Stimulated activated CD8-positive, alpha-beta memory T cell treated with anti-CD3 and anti-CD28 coated beads, Interleukin-12 subunit alpha, Interleukin-12 subunit beta, amount 100 ng/mL, for 24 hours (primary cell): ENCODE results near the gene TSPAN5.

Source experiments
- DNase-seq: peaks from one replicate; pipeline ENCODE4 v3.0.0-alpha.2; 2020; ENCODE audit errors: extremely low read depth

TSPAN5 gene

DNA sequence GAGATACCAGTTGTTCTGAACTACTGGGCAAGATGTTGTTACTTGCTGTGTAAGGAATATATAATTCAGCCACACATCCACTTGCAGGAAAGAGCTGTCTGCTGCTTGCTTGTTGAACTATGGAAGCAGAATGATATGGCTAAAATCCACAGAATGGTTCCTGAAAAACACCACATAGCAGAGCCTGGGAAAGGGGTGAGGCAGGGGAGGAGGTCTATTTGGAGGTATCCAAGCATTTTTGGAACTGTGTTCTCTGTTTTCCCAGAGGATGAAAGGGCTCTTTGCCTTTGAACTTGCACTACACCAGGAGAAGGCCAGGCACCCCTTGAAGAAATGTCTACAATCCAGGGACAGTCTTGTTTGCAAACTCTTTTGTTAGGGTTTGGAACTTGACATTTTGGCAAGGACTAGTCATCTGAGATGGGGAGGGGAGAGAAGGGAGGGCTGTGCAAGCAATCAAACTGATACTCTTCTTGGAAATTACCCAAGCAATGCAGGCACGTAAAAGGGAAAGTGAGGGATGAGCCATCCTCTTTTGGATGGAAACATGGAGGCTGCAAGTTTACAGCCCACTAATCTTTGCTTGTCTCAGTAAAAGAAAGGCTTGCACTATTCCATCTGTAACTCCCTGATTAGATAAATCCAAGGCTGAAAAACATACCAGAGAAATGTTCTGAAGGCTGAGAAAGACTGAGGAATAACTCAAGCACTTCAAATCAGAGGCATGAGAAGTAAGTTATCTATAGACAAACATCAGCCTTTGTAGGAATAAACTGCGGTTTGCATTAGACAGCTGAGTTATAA lies 141.0 kb downstream of the TSPAN5 start:
- DNase-seq, result no peak

DNA sequence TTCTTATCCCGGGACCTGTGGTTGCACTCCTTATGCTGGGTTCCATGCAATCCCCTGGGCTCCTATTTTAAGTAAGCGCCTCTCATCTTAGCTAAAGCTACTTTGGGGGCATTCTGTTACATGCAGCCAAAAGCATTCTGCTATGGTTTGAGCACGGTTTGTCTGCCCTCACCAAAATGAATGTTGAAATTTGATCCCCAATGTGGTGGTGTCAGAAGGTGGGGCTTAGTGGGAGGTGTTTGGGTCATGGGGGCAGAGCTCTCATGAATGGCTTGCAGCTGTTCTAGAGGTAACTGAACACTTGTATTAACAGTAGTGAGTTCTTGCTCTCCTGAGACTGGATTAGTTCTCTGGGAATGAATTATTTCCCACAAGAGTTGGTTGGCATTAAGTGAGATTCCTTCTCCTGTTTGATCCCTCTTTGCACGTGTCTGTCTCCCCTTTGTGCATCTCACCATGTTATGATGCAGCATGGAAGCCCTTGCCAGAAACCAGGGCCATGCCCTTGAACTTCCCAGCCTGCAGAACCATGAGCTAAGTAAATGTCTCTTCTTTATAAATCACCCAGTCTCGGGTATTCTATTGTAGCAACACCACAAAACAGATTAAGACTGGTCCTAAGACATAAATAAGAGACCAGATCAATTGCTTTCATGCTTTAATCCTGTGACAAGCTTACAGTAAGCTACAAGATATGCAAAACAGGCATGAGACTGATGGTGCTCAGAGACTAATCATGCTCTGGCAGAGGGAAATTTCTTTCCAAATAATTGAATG lies 141.8 kb downstream of the TSPAN5 start:
- DNase-seq, result no peak

DNA sequence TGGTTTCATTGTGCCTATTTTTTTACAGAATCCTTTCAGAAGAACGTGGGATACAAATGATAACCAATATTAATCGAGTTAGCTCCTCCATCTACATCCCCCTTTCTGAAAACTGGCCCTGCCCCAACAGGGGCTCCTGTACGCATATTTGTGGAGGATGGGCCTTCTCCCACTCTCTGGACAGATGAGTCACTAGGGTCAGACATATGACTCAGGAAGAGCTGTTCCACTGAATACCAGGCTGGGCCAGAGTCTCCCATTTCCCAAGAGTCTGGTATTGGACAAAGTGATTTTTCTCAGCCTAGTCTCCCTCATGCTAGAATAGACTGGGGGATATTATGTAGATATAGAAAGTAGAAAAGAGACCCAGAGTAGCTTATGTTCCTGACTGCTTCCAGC lies 142.4 kb downstream of the TSPAN5 start:
- DNase-seq, result no peak

DNA sequence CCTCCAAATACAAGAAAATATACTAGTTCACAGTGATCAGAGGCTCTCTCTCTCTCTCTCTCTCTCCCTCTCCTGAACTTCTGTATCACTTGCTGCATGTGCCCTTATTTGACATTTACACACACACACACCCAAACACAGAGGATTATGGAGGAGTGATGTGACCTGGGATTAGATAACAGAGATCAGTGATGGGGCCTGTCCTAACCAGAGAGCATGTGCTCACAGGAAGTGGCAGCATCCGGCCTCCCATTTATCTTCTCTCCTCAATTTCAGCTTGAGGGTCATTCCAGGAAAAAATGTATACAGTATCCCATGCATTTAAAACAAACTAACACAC lies 143.0 kb downstream of the TSPAN5 start:
- DNase-seq, result no peak

DNA sequence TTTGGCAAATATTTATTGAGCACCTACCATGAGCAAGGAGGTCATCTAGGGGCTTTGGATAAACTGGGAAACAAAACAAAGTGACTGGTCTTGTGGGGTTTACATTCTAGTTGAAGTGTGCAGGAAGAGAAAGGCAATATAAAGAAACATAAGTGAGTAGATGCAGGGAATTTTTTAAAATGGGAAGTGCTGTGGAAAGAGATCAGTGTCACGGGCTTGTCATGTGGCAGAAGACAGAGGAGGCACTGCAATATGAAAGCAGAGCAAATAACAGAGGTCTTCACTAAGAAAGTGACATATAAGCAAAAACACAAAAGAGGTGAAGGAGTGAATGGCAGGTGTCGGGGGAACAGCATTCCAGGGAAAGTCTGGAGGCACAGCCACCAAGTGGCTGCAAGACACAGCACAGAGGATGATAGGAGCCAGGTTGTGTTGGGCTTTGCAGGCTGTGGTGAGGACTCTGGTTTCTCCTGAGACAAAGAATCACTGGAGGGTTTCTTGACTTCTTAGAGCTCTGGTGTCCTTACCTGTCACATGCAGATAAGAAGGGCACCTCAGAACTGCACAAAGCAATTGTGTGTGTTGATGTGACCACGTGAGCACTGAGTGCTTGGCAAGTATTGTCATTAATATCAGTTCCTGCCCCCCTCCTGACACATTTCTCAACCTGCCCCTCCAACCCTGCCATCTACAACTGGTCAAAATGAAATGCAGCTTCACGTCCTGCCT lies 143.5 kb downstream of the TSPAN5 start:
- no peak for DNase-seq

DNA sequence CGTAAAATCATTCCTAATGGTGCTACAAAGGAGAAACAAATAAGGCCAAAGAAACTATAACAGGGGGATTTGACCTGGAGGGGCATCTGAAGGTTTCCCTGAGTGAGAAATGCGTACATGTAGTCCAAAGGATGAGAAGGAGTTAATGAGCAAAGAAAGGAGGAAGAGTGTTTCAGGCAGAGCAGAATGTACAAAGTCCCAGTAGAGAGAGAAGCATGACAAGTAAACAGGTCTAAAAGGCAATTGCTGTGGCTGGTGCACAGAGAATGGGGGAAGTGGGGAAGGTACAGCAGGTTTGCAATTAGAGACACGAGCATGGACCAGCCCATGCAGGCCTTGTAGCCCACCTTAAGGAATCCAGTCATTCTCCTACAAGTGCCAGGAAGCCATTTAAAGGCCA lies 145.5 kb downstream of the TSPAN5 start:
- no peak for DNase-seq

DNA sequence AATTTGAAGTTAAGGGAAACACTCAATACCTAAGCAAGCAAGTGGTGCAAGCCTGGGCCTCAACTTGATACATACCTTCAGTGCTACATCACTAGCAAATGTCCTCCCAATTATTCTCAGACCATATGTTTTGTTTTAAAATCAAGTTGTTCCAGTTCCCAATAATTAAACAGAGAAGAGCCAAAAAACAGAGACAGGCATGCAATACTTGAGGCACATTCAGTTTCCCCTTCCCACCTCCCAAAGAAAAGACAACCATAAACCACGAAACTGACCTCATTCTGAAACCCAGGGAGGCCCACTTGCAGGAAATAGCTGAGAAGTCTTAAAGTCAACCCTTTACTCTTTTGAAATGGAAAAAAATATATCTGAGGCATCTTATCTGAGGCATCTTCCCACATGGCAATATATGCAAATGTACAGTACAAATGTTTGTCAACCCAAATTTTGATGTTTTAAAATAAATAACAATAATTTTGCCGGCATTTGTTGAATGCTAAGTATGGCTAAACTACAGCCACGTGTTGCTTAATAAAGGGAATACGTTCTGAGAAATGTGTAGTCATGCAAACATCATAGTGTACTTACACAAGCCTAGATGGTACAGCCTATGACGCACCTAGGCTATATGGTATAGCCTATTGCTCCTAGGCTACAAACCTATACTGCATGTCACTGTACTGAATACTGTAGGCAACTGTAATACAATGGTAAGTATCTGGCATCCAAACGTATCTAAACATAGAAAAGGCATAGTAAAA lies 147.5 kb downstream of the TSPAN5 start:
- DNase-seq, result no peak

DNA sequence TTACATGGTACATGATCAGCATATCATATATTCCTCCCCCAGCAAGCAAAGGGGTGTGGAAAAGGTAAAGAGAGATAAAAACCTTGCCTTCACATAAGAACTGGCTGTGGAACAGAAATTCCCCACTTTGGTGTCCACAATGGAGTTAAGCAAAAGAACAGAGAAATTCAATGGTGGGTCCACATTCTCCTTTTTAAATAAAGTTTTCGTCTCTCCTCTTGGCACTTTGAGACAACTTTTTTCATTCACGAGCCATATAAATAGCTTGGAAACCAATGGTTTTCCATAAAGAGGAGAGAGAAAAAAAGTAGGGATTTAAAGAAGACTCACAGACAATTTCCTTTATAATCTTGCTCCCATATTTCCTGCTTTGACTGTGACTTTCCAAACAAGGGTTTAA lies 148.1 kb downstream of the TSPAN5 start:
- DNase-seq, result no peak

DNA sequence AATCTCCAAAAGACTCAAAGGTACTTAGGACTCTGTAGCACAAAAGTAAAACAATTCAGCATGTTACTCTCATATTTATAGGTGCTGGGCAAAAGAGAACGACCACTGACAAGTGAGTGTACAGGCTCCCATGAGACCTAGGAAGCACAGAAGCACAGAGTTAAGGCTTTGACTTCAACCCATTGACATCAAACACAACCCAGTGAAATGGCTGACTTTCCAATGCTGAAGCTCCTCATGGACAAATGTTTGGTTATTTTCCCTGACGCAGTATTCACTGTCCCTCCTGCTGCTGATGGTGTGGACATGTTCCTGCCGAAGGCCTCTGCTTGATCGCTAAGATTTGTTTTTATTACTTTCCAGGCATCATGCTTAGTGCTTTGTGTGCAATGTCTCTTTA lies 148.7 kb downstream of the TSPAN5 start:
- no peak for DNase-seq

DNA sequence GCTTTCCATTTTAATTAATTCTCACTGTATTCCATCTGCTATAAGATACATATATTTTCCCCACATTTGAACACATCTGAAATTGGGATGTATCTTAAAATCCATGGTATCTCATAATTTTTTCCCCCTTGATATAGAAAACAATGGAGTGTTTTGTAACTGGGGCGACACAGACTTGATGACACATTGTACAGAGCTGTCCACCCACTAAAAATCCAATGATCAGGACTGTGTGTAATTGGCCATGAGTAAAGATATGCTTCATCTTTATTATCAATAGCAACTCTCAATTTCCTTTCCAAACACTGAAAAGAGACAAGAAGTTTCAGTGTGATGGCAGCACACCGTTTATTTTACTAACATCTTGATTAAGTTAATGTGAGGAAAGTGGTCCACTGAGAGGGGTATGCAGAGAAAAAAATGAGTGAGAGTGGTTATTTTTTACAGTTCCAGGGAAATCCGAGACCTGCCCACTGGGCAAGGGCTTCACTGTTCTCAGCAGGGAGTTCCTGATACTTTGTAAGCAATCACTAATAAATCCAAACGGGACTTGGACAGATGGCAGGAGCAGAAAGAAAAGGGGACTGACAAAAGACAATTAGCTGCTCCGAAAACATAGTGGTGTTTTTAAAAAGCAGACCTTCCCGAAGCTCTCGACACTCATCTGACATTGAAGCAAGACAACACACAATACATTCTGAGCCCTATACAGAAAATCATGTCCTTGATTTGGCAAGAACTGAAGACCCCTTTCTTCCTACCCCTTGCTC lies 149.4 kb downstream of the TSPAN5 start:
- no peak for DNase-seq

DNA sequence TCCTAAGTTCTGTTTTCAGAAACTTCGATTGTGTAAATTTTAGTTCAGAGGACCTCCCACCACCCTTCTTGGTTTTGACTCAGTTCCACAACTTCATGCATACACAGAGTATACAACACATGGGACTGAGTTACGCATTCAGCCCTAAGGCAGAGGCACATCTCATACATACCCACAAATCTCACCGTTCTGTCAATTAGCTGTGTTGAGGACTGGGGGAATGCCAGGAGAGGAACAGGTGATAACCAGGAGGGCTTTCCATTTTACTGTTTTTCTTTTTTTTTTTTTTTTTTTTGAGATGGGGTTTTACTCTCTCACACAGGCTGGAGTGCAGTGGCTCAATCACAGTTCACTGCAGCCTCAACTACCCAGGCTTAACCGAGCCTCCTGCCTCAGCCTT lies 150.2 kb downstream of the TSPAN5 start:
- DNase-seq, result no peak

DNA sequence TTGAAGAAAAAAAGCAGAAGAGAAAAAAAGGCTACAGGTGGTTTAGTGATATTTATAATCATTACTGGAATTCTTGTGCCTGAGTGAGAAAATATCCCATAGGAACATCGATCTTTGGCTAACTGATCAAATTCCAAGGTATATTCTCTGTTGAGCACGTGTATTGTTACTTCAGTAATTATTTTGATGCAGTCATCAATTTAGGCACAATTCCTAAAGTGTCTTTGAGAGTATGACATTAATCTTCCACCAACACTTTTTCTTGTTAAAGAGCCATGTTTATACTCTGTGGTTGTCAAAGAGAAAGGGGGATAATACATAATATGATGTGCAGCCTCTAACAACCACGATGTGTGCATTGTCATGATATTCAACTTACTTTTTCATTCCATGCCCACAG lies 151.1 kb downstream of the TSPAN5 start:
- DNase-seq, result no peak

DNA sequence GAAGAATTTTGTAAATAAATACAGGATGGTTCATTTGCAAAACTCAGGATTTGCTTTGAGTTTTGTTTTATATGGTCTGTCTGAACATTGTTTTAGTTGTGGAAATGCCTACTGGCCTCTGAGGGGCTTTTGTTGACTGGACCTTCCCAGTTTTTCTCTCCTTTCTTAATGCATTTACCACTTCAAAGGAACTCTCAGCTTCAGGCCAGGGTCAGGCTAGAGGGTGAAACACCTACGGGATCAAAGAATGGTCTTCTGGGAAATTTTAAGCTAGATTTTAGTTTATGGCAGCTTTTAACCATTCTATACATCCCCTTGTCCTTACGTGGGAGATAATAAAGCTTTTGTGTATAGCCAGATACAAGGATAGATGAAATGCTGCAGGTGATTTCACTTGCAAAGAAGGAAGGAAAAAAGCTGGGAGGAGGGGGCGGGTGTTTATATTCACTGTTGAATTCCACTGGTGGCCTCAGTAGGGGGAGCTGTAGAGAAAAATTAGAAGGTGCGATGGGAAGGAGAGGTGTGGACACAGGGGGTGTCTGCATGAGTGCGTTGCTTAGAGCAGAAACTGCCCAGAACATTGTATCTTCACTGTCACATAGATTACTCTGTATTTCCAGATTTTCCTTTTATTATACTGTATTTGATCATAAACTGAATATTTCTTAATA lies 151.8 kb downstream of the TSPAN5 start:
- DNase-seq, result no peak

DNA sequence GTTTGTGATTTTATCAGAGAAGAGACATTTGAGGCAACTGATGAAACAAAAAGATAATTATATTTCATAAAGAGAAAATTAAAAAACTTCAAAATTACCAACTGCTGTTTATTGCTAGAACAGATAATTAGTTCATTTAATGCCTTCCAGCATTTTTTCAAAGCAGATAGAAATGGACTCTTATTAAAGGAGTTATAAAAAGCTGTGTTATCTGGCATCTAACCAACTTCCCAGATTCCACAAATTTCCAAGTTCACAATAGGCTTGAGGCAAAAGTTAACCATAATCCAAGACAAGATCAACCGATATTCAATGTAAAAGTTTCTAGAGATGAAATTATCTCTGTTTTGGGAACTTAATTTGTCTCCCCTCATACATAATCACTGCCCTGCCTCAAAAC lies 152.4 kb downstream of the TSPAN5 start:
- no peak for DNase-seq

DNA sequence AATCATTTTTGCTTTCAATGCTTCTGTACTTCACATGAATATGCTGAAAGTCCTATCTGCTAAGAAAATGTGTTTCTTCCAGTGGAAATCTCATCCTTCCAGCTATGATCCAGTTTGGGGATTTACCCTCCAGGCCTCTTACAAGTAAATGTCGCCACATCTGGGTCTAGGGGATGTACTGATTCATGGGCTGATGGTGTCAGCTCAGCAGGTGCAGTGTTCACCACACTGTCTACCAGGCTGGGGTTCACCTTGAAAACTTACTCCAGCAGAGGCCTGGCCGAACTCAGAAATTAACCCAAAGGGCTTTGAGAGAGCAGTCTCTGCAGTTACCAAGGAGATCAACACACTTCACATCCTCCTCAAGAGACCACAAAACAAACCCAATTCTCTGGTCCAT lies 154.3 kb downstream of the TSPAN5 start:
- DNase-seq, result no peak

DNA sequence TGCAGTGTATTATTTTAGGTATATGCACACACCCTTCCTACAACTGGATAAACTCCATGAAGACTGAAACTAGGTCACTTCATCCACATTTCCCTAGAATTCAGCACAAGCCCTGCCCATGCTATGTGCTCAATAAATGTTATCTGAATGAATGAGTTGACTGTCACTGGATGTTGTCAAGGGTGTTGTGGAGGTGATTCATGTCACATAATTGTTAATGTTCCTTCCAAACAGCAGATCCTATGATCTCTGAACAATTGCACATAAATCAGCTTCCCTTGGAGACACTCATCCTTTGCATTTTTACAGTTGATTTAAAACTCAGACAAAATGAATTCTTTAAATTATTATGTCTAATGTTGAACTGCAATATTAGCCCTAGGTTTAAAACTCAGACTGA lies 154.7 kb downstream of the TSPAN5 start:
- no peak for DNase-seq

DNA sequence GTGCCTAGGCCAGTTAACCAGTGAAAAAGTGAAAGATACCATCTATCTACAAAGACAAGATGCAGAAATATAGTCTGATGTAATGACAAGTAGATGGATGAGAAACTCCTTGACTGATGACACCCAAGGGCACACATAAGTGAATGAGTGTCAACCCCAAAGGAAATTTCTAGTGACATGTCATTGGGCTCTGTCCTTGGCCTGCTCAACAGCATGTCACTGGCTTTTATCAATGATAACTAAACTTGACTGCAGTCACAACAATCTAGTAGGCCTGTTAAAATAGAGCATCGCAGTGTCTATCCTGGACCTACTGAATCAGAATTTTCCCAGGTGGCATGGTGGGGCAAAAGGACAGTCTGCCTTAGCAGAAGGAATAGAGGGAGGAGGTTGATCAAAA lies 155.8 kb downstream of the TSPAN5 start:
- no peak for DNase-seq

DNA sequence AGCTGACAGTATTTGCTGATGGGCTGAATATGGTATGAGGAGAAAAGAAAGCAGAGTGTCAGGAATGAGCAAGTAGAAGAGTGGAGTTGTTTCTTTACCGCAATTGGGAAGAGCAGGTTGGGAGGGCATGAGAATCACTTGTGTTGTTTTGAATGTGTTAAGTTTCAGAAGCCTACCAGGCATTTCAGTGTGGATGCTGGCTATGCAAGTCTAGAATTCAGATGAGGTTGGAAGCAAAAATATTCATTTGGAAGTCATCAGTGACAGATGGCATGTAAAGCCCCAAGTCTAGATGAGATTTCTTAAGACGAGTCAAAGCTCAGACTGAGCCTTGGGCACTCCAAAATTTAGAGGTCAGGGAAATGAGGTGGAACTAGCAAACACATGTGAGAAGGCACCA lies 156.4 kb downstream of the TSPAN5 start:
- no peak for DNase-seq

DNA sequence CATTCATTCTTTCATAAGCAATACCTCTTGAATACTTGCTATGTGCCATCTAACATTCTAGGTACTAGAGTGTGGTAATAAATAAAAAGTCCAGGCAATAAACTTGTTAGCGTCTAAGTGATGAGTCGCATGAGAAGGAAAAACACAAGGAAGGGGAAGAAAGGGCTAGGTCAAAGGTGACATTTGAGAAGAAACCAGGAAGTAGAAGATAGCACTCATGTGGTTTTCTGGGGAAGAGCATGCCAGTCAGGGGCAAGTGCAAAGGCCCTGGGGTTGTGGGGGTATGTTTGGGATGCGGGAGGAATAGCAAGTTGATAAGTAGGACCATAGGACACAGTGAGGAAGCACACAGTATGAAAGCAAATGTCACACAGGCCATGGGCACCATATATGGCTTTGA lies 157.0 kb downstream of the TSPAN5 start:
- DNase-seq, result no peak

DNA sequence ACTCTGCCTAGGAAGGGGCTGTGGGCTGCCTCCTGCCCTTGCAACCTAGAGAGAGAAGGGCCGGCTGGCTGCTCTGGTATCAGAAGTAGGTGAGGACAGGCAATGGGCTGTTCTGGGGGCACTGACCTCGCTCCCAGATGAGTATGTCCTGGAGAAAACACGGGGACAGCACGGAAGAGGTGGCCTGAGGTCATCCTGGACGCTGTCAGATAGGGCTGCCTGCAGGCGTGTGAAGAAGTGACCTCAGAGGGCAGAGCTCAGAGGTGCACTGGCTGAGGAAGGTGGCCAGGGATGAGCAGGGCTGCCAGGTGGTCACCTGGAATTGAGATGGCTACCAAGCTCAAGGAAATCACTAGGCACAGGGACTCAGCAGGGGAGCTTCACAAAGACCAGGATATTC lies 159.6 kb downstream of the TSPAN5 start:
- DNase-seq, result no peak
